SHP77 treated with DMSO at 0.1 percent for 48 hours (cell line): Measurements from ENCODE around the gene DDR2.

Source experiments
- DNase-seq: peaks from one replicate; lab custom pipeline; 2025; lab: John Stamatoyannopoulos, UW

DDR2 gene

DNA sequence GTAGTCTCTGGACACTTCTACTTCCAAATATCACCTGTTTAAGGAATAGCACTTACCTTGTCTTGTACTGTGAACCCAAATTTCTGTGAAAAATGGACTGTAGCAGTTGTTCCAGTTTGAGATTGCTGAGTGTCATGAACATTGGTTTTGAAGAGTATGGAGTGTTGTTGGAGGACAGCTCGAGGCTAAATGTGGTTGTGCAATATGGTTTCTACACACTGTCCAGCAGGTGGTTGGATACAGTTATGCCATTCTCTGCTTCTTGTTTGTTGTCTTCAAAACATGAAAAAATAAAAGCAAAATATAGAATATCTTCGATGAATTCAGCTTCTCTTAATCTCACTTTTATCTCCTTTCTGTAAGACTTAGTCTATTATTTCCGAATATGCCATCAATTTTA, 67.1 kb downstream of the DDR2 start:
- no peak for DNase-seq

DNA sequence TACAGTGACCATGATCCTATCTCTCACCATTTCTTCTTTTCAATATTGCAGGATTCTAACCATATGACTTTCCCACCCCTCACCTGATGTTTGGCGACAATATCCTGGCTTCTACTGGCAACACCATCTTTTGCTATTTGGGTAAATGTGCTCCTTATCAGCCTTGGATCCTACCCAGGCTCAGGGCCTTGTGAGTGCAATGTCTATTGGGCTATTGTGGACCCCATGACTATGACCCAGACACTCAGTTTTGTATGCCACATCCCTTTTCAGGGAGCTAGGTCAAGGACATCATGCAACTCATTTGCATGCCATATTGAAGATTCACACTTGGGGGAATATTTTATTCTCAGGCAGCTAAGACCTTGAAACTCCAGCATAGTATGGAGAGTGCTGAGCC, 67.9 kb downstream of the DDR2 start:
- no peak for DNase-seq

GRCh38 chr1:162701286-162701685, 69.0 kb downstream of the DDR2 start:
- DNase-seq, result no peak

- DNase-seq, result no peak
Observed at GRCh38 chr1:162702628-162703027, 70.4 kb downstream of the DDR2 start.

GRCh38 chr1:162703708-162704107, 71.4 kb downstream of the DDR2 start:
- DNase-seq, result no peak

- no peak for DNase-seq
Observed at GRCh38 chr1:162704673-162705424, 72.6 kb downstream of the DDR2 start.

DNA sequence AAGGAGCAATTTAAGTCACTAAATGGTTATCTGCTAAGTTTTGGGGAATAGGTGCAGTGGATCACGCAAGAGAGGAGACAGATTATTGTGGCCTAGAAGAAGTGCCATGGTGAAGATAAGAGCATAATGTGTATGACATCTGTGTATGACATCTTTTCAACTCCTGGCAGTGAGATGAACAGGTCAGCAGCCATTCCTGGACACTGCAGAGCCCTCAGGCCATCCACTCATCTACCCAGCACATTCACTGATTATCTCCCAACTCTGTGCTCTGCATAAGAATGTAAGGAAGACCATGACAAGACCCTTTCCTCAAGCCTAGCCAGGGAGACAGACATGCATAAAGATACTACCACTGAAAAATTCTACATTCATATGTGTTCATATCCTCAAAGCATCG, 73.7 kb downstream of the DDR2 start:
- DNase-seq, result no peak

GRCh38 chr1:162706606-162707005, 74.3 kb downstream of the DDR2 start:
- no peak for DNase-seq

DNA sequence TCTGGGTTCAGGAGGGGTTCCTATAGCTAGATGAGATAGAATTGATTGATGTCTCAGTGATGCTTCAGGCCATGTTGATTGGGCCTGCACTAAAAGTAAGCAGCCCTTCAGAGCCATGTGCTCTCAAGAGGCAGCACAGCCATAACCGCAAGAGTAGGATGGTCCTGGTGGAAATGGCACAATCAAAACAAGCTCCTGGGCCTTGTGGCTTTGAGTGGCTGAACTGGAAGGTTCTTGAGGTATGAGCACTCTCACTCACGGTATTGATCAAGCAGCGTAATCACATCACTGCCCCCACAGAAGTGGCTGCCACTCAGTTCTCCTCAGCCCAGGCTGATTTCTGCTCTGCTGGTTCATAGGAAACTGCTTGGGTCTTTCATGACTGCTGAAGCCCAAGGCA, 76.0 kb downstream of the DDR2 start:
- no peak for DNase-seq

DNA sequence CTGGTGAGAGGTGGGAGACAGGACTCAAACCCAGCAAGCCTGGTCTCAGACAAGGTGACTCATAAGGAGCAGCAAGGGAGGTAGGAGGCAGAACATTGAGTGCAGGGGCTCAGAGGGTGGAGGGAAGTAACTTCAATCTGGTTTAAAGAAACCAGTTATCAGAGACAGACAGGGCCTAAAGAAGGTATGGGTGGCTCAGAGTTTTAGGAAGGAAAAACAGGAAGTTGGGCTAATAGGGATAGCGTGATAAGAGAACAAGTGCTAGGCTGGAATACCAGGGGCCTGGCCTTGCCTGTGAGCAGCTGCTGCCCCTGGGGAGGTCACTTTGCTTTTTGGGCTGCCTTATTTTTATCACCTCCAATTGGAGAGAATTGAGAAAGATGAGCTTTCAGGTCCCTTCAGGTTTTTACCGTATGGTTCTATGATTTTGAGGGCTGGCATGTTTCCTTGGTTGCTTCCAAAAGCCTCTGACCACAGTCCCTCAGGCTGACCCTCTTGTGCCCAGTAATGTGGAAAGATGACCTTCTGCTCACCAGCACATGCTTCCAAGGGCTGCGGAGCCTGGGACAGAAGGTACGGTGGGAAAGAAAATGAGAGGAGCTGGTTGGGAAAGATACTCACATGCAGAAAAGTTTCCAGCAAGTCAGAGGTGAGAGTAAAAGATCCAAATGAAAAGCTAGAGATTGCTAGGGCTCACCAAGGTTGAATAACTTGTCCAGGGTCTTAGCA, 77.0 kb downstream of the DDR2 start:
- DNase-seq, result no peak

DNA sequence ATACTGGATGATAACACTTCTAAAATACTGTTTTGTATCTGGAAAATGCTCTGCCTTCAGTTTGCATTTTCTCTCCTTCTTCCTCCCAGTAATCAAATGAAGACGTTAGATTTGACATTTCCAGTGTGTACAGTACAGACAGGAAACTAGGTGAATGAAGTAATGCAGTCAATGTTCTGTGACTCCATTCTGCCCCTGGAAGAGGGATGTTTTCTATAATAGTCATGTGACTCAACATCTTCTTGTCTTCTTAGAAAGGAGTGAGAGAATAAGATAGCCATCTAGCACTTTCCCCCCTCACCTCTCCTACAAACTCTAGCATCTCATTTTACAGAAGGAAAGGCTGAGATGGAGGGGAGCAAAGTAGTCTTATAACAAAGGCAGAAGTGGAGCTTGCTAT, 77.6 kb downstream of the DDR2 start:
- no peak for DNase-seq

- no peak for DNase-seq
Observed at GRCh38 chr1:162710345-162710744, 78.1 kb downstream of the DDR2 start.

- no peak for DNase-seq
Observed at GRCh38 chr1:162710780-162711465, 78.7 kb downstream of the DDR2 start.

DNA sequence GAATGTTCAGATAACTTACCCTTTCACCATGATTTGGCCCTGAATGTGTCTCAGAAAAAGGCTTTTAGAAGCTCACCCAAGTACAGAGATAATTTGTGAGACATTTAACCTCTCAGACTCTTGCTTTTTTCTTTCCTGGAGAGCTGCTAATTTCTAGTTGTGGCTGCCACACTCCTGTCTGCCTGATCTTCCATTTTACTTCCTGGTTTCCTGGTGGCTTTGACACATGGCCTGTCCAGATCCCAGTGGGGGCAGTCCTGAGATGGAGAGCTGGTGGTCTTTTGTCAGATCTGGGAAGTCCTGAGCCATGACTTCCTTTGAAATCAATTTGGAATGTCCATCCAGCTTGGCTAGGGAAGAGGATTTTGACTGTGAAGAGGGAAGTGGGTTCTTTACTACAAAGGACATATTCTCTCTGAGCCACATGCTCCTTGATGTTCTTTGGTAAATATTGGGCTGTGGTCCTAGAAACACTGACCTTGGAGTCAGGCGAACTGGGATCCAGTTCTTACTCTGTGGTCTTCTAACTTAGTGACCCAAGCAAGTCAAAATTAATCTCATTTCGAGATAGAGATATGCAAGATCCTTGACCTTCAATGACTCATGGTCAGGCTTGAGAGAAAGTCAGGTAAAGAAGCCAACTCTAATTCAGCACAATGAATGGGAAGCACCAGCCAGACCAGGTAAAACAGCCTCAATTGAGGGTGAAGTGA, 80.2 kb downstream of the DDR2 start:
- no peak for DNase-seq

GRCh38 chr1:162716123-162716522, 83.9 kb downstream of the DDR2 start:
- DNase-seq, result no peak

DNA sequence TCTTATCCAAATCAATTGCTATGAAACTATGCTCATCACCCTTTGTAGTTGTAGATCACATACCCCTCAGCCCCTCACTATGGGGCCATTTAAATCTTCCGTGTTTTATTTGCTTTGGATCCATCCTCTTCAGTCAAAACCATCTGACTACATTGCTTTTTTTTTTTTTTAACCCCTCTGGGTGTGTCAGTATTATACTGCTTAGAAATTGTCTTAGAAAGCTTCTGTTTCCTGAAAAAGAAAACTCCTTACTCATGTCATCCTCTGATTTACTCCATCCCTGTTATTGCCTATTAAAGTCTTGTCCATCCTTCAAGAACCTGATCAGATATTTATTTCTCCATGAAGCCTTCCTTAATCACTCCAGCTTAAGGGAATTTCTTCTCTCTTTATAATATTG, 84.3 kb downstream of the DDR2 start:
- DNase-seq, result no peak

- DNase-seq, result no peak
Observed at GRCh38 chr1:162717548-162718184, 85.4 kb downstream of the DDR2 start.

DNA sequence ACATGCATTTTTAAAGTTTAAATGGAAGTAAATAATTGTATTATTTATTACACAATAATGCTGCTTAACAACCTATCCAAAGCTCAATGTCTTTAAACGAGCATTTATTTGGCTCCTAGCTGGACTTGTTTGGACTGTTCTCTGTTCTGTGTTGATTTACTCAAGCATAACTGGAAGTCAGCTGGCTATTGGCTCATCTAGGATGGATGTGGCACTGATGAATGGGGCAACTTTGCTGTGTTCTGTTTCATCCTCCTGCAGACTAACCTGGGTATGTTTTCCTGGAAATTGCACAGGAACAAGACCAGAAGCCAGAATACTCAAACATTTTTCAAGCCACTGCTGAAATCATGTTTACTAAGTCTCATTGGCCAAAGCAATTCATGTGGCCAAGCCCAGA, 87.4 kb downstream of the DDR2 start:
- DNase-seq, result no peak

- DNase-seq, result no peak
Observed at GRCh38 chr1:162720996-162721395, 88.7 kb downstream of the DDR2 start.

DNA sequence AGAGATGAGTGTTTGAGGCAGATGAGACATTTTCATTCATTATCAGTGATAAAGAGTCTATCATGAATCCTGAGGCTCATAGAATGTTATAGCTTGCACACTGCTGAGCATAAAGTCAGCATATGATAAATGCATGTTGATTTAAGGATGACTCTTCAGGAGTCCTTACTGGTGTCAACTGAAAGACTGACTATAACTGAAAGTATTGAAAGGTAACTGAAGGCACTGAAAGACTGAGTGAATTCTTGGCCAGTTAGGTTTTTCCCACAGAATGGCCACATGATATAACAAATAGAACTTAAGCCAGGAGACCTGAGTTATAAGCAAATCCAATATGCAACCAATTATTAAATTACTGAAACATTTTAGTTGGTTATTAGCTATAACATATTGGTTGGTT, 89.2 kb downstream of the DDR2 start:
- no peak for DNase-seq

GRCh38 chr1:162722036-162722435, 89.8 kb downstream of the DDR2 start:
- DNase-seq, result no peak

- no peak for DNase-seq
Observed at GRCh38 chr1:162724583-162725120, 92.4 kb downstream of the DDR2 start.
